ENCODE results near the gene PLCG1.
"Not testable (repeated sequence)": the region's sequence is repeated elsewhere in the genome, so short reads cannot be mapped to it uniquely, and the experiment has no call there.

The PLCG1 gene

GRCh38 chr20:41124451-41125094 is 12.8 kb upstream of the PLCG1 start:
- DNase-seq (ENCODE audit: low spot score), result no peak

DNA sequence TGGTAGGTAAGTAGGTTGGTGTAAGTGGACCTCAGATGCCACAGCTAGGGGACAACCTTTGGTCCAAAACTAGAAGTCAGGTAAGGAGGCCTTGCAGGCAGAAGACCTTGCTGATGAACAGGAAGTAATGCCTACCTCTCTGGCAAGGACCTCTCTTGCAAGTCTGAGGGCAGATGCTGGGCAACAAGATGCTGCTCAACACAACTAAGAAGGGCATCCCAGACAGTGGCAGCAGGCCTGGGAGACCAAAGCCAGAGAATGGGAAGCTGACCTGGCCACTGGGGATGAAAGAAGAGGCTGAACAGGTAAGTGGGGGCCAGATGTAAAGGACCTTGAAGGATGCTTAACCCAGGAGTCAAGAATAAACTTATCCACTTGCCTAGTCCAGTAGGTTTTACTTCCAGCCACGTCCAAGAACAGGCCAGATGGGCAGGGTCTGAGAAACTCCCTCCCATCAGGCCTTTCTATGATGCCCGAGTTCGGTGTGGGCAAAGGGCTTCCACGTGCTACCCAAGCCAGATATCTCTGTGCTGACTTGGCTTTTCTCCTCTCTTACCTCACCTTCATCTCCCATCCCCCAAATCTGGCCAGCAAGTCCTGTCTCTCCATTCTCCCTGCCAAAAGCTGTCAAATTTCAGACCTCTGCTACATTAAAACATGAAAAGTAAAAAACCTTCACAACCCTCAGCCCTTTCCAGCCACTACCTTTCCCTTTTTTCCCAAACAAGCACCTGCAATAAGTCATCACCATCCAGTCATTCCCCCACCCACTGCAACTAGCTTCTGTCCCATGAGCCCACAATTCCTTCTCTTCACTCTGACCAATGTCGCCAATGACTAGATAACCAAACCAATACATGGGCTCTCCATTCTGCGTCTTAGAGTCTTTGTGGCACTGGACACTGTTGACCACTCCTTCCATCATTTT is 11.5 kb upstream of the PLCG1 start:
- no peak for DNase-seq (ENCODE audit: low spot score)

GRCh38 chr20:41126719-41127118 is 10.6 kb upstream of the PLCG1 start:
- DNase-seq (ENCODE audit: low spot score), result no peak

GRCh38 chr20:41128317-41128716 is 9.0 kb upstream of the PLCG1 start:
- DNase-seq (ENCODE audit: low spot score), result not testable (repeated sequence)

- no peak for DNase-seq (ENCODE audit: low spot score)
Observed at GRCh38 chr20:41131594-41132387, 5.6 kb upstream of the PLCG1 start.

DNA sequence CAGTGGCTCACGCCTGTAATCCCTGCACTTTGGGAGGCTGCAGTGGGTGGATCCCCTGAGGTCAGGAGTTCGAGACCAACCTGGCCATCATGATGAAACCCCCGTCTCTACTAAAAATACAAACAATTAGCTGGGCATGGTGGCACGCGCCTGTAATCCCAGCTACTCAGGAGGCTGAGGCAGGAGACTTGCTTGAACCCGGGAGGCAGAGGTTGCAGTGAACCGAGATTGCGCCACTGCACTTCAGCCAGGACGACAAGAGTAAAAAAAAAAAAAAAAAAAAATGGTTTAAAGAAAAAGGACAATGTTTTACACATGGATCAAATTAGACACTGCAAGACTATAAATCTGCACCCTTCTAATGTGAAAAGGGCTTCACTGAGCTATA is 5.0 kb upstream of the PLCG1 start:
- not testable (repeated sequence) for DNase-seq (ENCODE audit: low spot score)

DNA sequence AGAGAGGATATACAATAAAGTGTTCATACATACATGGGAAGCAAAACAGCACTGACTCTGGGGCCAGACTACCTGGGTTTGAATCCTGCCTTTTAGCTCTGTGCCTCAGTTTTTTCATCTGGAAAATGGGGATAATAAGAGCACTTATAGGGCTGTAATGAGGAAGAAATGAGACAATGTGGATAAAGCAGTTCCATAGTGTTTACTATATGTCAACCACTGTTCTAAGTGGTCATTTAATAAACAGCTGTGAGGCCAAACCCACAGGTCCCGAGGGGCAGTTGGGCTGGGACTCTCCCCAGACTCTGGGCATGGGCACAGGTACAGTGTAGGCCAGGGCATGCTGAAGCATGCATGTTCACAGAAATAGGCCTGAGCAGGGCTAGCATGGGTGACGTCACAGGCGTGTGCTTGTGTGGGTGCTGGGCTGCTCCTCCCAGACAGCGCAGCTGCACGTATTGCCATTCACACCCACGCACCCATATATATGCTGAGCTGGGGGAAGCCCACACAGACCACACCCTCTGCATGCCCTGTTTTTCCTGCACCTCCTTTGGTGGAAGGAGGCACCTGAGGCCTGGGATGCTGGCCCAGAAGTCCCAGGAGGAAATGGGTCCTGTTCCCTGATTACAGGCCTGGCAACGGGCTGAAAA is 3.5 kb upstream of the PLCG1 start:
- DNase-seq (ENCODE audit: low spot score), result no peak

DNA sequence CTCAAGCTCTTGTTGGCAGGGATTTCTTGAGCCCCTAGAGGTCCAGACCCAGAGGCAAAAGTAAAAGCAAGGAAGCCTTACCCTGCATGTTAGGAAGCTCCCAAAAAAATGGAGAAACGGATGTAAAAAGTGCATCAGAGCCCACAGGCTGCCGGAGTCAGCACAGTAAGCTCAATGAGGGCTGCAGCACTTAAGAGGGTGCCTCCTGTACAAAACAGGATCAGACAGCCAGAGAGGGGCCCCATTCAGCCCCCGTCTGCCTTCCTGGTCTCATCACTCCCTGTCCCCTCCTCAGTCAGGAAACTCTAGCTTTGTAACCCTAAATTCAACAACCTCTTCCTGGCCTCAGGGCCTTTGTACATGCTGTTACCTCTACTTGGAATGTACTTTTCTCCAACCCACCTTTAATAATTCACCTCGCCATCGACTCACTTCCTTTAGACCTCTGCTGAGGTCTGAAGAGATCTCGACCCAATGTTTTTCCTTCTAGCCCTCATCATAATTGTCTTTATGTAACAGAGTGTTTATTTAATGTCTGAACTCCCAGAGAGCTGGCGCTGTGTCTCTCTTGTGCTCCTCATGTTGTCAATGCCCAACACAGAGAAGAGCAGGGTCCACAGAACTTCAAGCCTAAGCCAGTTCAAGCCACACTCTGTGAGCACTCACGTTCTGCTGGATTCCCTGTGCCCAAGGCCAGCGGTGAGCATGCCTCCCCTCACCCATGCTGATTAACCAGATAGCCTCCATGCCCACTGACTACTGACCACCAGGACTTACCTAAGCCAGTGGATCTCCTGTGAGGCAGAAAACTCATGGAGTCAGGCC is 2.8 kb upstream of the PLCG1 start:
- no peak for DNase-seq (ENCODE audit: low spot score)

DNA sequence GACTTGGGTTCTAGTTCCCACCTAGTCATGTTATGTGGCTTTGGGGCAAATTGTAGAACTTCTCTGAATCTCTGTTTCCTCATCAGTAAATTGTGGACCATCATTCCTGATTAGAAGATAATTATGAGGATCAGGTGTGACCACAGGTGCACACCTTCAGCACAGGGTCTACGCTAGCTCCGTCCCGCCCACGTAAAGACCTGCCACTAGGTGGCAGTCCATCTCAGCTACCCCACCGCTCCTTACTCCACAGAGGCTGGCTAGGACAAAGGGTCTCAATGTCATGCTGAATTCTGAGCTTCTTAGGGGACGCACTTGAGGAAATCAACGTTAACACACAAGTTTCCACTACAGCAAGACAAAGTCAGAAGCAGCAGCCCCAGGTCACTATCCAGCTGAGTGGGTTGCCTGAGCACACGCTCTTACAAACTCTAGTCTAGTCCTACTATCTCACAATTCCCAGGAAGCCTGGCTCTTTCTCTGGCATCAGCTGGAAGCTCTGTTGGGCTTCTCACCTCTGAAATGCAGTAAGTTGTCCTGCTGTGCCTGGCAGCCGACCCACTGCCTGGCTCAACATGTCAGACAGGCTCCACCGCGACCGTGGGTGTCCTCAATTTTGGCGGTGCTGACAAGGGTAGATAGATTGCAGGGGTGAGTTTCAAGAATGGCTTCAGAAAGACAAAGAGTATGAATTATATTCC is 2.0 kb upstream of the PLCG1 start:
- no peak for DNase-seq (ENCODE audit: low spot score)

DNA sequence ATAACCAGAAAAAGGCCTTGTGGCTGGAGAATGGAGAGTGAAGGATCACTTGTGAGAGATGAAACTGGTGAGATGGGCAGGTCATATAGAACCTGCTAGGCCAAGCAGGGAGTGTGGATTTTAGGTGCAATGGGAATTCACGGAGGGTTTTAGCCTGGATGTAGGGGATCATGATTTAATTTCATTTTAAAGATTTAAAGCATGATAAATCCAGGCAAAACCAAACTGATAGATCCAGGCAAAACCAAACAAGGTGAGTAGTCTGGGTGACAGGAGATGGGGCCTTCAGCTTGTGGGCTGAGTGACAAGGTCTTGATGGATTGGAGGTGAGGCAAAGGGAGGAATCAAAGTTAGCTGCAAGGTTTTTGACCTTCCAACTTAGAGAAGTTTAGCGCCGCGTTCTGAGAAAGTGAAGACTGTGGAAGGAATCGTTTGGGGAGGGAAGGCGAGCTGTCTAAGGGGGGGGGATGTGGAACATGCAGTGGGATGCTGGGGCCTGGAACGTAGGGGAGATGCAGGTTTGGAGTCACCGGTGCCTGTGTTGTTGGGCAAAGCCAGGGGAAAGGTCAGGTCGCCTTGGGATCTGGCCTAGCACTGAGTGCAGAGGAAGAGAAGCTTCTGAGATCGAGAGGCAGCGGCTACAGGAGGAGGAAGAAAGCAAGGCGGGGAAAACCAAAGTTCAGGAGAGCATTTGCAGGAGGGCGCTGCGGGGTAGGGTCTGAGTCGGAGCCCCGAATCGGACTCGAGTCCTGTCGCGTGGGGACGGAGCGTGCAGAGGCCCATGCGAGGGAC is 1.3 kb upstream of the PLCG1 start:
- DNase-seq (ENCODE audit: low spot score), result no peak

GRCh38 chr20:41137614-41138474 is 501 bp downstream of the PLCG1 start:
- DNase-seq (ENCODE audit: low spot score), result peak; percentile 83

- DNase-seq (ENCODE audit: low spot score), result peak; percentile 44
Observed at GRCh38 chr20:41138475-41139226, 1.3 kb downstream of the PLCG1 start.

DNA sequence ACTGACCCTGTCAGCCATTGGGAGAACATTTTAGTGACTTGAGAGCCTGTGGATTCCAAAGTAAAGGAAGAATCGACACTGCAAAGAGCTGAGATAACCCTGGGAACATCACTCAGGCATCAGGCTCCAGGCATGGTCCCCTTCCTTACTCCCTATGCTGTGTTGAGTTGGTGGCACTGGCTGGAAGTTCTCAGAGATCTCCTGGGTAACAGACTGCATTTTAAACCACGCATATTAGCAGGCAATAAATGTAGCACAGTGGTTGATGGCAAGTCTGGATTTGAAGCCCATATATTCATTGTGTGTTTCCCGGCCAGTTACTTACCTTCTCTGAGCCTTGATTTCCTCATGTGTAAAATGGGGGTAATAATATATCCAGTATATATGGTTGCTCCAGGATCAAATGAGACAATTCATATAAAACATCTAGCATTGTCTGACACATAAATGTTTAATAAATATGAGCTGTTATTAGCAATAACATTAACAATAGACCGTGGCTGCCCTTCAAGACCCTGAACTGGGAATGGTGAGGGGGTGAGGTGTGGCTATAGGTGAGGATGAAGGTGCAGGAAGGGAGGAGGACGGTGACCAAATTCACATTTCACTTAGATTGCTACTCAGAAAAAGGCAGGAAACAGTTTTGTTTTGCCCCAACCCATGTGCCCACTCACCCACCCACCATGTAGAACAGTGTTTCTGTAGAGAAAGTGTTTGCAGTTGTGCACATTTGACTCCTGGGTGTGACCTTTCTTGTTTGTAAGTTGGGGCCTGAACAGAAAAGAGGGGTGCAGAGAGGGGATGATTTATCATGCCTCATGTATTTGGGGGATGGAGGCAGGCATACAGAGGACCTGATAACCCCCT is 2.1 kb downstream of the PLCG1 start:
- DNase-seq (ENCODE audit: low spot score), result no peak

GRCh38 chr20:41140226-41141133 is 3.1 kb downstream of the PLCG1 start:
- DNase-seq (ENCODE audit: low spot score), result no peak

DNA sequence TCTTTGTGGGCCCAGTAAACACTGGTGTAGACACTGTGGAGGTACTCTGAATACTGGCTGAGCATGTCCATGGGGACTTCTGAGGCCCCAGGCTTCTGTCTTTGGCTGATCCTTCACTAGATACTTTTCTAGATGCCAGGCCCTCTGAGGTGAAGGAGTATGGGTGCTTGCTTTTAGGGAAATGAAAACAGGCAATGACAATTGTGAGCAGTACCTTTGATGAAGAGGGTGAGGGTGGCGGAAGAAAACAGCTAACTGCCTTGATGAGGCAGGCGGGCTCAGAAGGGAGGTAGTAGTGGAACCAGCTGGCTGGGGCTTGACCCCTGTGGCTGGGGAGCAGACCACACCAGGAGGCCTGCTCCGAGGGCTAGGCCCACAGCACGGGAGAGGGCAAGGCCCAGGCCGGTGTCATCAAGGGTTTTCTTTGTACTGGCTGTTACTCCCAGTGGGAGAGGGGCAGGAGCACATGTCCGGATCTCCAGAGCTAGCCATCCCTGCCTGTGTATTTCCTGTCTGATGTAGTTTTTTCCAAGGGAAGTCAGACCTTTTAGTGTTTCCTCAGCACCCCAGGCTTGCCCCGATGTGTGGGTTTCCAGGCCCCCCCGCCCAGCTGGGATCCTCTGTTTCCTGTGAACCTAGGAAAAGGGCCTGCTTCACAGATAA is 3.9 kb downstream of the PLCG1 start:
- DNase-seq (ENCODE audit: low spot score), result no peak

Data from RKO (cell line).